Thyroid gland (tissue), 4 donors: ENCODE results near the gene CTSL. TPM values are rescaled to one million over a fixed set of nuclear protein-coding genes. Genes with fewer than 3 reads are reported as not detected.
"Not testable (repeated sequence)": the region's sequence is repeated elsewhere in the genome, so short reads cannot be mapped to it uniquely, and the experiment has no call there.

Experiments
- DNase-seq, 2 donors: peaks; one replicate each; pipeline ENCODE4 v3.0.0-alpha.2; 2019
- H3K27ac ChIP-seq, 3 donors: fragments of 200-600 bp; sonication (generic); 1 replicate in 2 of 3; 2 replicates in 1 of 3; pipeline ENCODE4 v1.5.1; 2016 to 2019; ENCODE audit warnings: mild to moderate bottlenecking in 1 of 3, moderate library complexity in 1 of 3
- H3K27me3 ChIP-seq: fragments of 200-600 bp; sonication (generic); one replicate; pipeline ENCODE4 v1.5.1; 2019
- H3K36me3 ChIP-seq, 2 donors: fragments of 200-600 bp; sonication (generic); one replicate each; pipeline ENCODE4 v1.5.1; 2016 to 2019
- H3K4me1 ChIP-seq, 2 donors: fragments of 200-600 bp; sonication (generic); one replicate each; pipeline ENCODE4 v1.5.1; 2017 to 2019
- H3K4me3 ChIP-seq, 3 donors: fragments of 200-600 bp; sonication (generic); replicated peaks in 1 of 3; 1 replicate in 2 of 3; 2 replicates in 1 of 3; pipeline ENCODE4 v1.5.1; 2016; ENCODE audit warnings: mild to moderate bottlenecking in 1 of 3
- H3K9me3 ChIP-seq: fragments of 200-600 bp; sonication (generic); one replicate; pipeline ENCODE4 v1.5.1; 2017
- POLR2A ChIP-seq, 2 donors: fragments of 450-650 bp; IDR thresholded peaks; one replicate each; pipeline ENCODE4 v1.6.1; 2017; ENCODE audit warnings: antibody characterized with exemption in 2 of 2, mild to moderate bottlenecking in 2 of 2, moderate library complexity in 1 of 2
- WGBS, 2 donors: methylation state at CpG; one replicate each; pipeline ENCODE4 v1.1.5; 2017; 5-methylcytosine and 5-hydroxymethylcytosine counted together
- intact Hi-C: fragments of 100-400 bp; cut with DNase I; formaldehyde crosslinking; loops from one replicate; pipeline ENCODE4 v1.15.1; 2023
- total RNA-seq, 4 donors: library from RNA; depleted of rRNA; stranded (reverse); fragments of >200 nt; gene quantifications; one replicate each; pipeline ENCODE4 v1.2.3, GENCODE V29; 2016
- TF ChIP-seq, protein P1 (sequence below), 6 experiments: fragments of 200-600 bp in 3 of 6; fragments of 450-650 bp in 3 of 6; sonication (generic) in 3 of 6; IDR thresholded peaks; one replicate each; pipeline ENCODE4 v1.5.1; 2016 to 2019; ENCODE audit warnings: antibody characterized with exemption in 6 of 6, mild to moderate bottlenecking in 2 of 6, inconsistent platforms in 1 of 6, moderate library complexity in 1 of 6

The CTSL gene
- total RNA-seq, 4 donors from 2014 or later = 62.0 to 172 (median 112) TPM

DNA sequence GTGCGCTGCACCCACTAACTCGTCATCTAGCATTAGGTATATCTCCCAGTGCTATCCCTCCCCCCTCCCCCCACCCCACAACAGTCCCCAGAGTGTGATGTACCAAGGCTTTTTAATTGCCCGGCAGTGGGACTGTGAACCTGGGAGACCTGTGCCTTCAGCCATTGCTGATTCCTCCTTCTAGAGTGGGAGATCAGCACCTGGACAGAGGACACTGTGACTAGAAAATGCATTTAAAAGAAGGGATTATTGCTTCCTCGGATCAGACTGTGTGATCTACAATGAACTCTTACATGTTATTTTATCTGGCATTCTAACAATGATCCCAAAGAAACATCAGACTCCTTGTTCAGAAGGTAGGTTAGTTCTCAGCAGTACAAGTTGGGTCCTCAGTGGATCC is 25.9 kb downstream of the CTSL start:
- no peak for DNase-seq
- Histone ChIP-seq H3K36me3 (no peaks in the 10 kb centered on the region), H3K4me1 (no peaks in the 10 kb centered on the region), H3K4me3 (no peak overlapping the region), H3K27ac (no peak overlapping the region), H3K9me3 (no peaks in the 10 kb centered on the region), H3K27me3 (no peaks in the 10 kb centered on the region)
- intact Hi-C loops = no loop called here
- WGBS, 2 donors = 55 to 57% methylated on average over 4 of the region's 4 CpGs
- TF ChIP-seq, protein P1, sequence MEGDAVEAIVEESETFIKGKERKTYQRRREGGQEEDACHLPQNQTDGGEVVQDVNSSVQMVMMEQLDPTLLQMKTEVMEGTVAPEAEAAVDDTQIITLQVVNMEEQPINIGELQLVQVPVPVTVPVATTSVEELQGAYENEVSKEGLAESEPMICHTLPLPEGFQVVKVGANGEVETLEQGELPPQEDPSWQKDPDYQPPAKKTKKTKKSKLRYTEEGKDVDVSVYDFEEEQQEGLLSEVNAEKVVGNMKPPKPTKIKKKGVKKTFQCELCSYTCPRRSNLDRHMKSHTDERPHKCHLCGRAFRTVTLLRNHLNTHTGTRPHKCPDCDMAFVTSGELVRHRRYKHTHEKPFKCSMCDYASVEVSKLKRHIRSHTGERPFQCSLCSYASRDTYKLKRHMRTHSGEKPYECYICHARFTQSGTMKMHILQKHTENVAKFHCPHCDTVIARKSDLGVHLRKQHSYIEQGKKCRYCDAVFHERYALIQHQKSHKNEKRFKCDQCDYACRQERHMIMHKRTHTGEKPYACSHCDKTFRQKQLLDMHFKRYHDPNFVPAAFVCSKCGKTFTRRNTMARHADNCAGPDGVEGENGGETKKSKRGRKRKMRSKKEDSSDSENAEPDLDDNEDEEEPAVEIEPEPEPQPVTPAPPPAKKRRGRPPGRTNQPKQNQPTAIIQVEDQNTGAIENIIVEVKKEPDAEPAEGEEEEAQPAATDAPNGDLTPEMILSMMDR (IDR thresholded peaks at IDR 0.05) = no peak
- no peak for TF ChIP-seq POLR2A (IDR thresholded peaks at IDR 0.05)

DNA sequence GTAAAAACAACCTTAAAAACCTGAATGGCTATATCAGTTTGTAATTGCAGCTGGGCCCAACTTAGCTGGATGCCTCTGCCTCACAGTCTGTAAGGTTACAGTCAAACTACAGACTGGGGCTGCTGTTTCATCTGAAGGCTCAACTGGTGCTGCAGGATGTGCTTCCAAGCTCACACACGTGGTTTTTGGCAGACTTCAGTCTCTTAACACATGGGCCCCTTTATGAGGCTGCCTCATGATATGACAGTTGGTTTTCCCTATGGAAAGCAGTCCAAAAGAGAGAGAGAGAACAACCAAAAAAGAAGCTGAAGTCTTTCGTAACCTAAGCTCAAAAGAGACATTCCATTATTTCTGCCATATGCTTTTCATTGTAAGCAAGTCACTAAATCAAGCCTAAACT is 27.4 kb downstream of the CTSL start:
- no peak for DNase-seq
- H3K27ac ChIP-seq = no peak overlapping the region
- H3K4me3 ChIP-seq = no peak overlapping the region
- H3K4me1 ChIP-seq = no peaks in the 10 kb centered on the region
- intact Hi-C loops = no loop called here
- TF ChIP-seq POLR2A (IDR thresholded peaks at IDR 0.05) = no peak
- TF ChIP-seq, protein P1 (IDR thresholded peaks at IDR 0.05) = no peak
- no peaks in the 10 kb centered on the region for H3K9me3 ChIP-seq
- no peaks in the 10 kb centered on the region for H3K27me3 ChIP-seq
- WGBS, 2 donors = 47 to 49% methylated on average over 2 of the region's 2 CpGs
- H3K36me3 ChIP-seq = no peaks in the 10 kb centered on the region

DNA sequence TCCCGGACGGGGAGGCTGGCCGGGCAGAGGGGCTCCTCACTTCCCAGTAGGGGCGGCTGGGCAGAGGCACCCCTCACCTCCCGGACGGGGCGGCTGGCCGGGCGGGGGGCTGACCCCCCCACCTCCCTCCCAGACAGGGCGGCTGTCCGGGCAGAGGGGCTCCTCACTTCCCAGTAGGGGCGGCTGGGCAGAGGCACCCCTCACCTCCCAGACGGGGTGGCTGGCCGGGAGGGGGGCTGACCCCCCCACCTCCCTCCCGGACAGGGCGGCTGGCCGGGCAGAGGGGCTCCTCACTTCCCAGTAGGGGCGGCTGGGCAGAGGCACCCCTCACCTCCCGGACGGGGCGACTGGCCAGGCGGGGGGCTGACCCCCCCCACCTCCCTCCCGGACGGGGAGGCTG is 32.4 kb downstream of the CTSL start:
- H3K4me1 ChIP-seq, H3K27me3 ChIP-seq, H3K9me3 ChIP-seq, H3K36me3 ChIP-seq, H3K27ac ChIP-seq, intact Hi-C loops, H3K4me3 ChIP-seq, DNase-seq: not testable (repeated sequence)
- no CpG with 5 or more reads among the region's 24 CpGs for WGBS, 2 donors

DNA sequence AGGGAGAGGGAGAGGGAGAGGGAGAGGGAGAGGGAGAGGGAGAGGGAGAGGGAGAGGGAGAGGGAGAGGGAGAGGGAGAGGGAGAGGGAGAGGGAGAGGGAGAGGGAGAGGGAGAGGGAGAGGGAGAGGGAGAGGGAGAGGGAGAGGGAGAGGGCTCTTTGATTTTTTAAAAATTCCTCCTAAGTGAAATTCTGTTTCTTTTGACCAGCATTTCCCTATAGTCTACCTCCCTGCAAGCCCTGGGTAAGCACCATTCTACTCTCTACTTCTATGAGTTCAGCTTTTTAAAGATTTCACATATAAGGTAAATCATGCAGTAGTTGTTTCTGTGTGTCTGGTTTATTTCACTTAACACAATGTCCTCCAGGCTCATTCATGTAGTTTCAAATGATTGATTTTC is 34.1 kb downstream of the CTSL start:
- DNase-seq, H3K27ac ChIP-seq, H3K4me3 ChIP-seq, H3K4me1 ChIP-seq, intact Hi-C loops, H3K36me3 ChIP-seq, H3K9me3 ChIP-seq, H3K27me3 ChIP-seq: not testable (repeated sequence)

DNA sequence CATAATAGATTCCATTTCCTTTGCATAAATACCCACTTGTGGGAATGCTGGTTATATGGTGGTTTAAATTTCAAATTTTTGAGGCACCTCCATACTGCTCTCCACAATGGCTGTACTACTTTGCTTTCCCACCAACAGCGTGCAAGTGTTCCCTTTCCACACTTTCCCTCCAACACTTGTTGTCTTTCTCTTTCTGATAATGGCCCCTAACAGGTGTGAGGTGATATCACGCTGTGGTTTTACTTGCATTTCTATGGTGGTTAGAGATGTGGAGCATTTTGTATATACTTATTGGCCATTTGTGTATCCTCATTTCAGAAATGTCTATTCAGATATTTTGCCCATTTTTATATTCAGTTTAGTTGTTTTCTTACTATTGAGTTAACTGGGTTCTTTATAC is 34.6 kb downstream of the CTSL start:
- no peak for DNase-seq
- WGBS, 2 donors = 91% methylated on average over 2 of the region's 2 CpGs
- intact Hi-C loops = no loop called here
- Histone ChIP-seq H3K27me3 (no peaks in the 10 kb centered on the region), H3K27ac (no peak overlapping the region), H3K9me3 (no peaks in the 10 kb centered on the region), H3K4me1 (no peaks in the 10 kb centered on the region), H3K4me3 (no peak overlapping the region), H3K36me3 (no peaks in the 10 kb centered on the region)
- TF ChIP-seq, protein P1 (IDR thresholded peaks at IDR 0.05) = no peak
- TF ChIP-seq POLR2A (IDR thresholded peaks at IDR 0.05) = no peak

DNA sequence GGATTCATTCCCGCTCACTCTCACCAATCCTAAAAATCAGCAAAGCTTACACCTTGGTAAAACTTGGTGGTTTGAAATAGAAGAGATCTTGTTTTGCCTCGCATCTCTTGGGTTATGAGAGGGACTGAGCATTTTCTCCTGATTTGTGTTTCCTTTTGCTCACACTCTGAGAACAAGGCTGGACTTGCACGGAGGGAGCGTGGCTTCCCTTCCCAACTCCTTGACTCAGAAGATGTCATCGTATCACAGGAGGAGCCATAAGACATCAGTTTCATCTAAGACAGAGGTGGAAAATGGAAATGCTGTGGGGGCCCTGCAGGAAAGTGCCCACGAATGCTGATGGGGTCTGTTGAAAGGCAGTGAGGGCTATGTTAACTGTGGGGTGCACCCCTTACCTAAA is 37.4 kb downstream of the CTSL start:
- H3K27me3 ChIP-seq = no peaks in the 10 kb centered on the region
- WGBS, 2 donors = 76 to 85% methylated on average over 6 of the region's 6 CpGs
- H3K4me3 ChIP-seq = no peak overlapping the region
- TF ChIP-seq, protein P1 (IDR thresholded peaks at IDR 0.05) = no peak
- no peak for TF ChIP-seq POLR2A (IDR thresholded peaks at IDR 0.05)
- intact Hi-C loops = no loop called here
- H3K9me3 ChIP-seq = no peaks in the 10 kb centered on the region
- H3K4me1 ChIP-seq = no peaks in the 10 kb centered on the region
- no peaks in the 10 kb centered on the region for H3K36me3 ChIP-seq
- DNase-seq = no peak
- no peak overlapping the region for H3K27ac ChIP-seq
